HepG2 (cell line): Measurements from ENCODE around the gene CDC42BPG. TPM values are rescaled to one million over a fixed set of nuclear protein-coding genes. Genes with fewer than 3 reads are reported as not detected.

Experiments
- BRF2 ChIP-seq: sonication (generic); formaldehyde crosslinking; IDR thresholded peaks from 2 replicates; pipeline ENCODE4 v1.8.1; 2022; ENCODE audit warnings: mild to moderate bottlenecking, missing genetic modification reagents
- EED ChIP-seq: sonication (generic); formaldehyde crosslinking; IDR thresholded peaks from 2 replicates; pipeline ENCODE4 v1.5.0; 2020; ENCODE audit warnings: mild to moderate bottlenecking, missing genetic modification reagents
- FOXP1 ChIP-seq, 2 experiments: fragments of 450-650 bp in 1 of 2; IDR thresholded peaks; 2 replicates each; pipeline ENCODE4 v1.6.1; 2017 to 2018; ENCODE audit warnings: antibody characterized with exemption in 1 of 2
- HNF1A ChIP-seq, 2 experiments: sonication (generic) in 1 of 2; formaldehyde crosslinking in 1 of 2; IDR thresholded peaks; 2 replicates each; pipeline versions ENCODE4 v1.4.0 to v1.6.1; 2016 to 2020; ENCODE audit warnings: borderline replicate concordance in 1 of 2, low read depth in 1 of 2, mild to moderate bottlenecking in 1 of 2, missing genetic modification reagents in 1 of 2
- HNRNPK ChIP-seq: fragments of 200-400 bp; formaldehyde crosslinking; IDR thresholded peaks from 2 replicates; pipeline ENCODE4 v1.6.1; 2018; ENCODE audit warnings: low read length, low read depth, moderate library complexity, mild to moderate bottlenecking; ENCODE audit not compliant: poor library complexity, severe bottlenecking
- HNRNPL ChIP-seq: fragments of 200-400 bp; formaldehyde crosslinking; IDR thresholded peaks from 2 replicates; pipeline ENCODE4 v1.6.1; 2017; ENCODE audit warnings: mild to moderate bottlenecking, low read depth, low read length
- PHF8 ChIP-seq: sonication (generic); formaldehyde crosslinking; IDR thresholded peaks from 2 replicates; pipeline ENCODE4 v1.5.0; 2020; ENCODE audit warnings: missing genetic modification reagents
- PLSCR1 ChIP-seq: sonication (generic); formaldehyde crosslinking; IDR thresholded peaks from 2 replicates; pipeline ENCODE4 v1.5.0; 2020; ENCODE audit warnings: missing genetic modification reagents, mild to moderate bottlenecking, borderline replicate concordance
- SATB2 ChIP-seq: sonication (generic); formaldehyde crosslinking; IDR thresholded peaks from 2 replicates; pipeline ENCODE4 v1.5.0; 2020; ENCODE audit warnings: missing genetic modification reagents
- SIN3B ChIP-seq: fragments of 150-350 bp; IDR thresholded peaks from 2 replicates; pipeline ENCODE4 v1.6.1; 2014; ENCODE audit warnings: low read length
- TAF15 ChIP-seq: fragments of 200-400 bp; formaldehyde crosslinking; IDR thresholded peaks from one replicate; pipeline ENCODE4 v1.6.1; 2018; ENCODE audit warnings: mild to moderate bottlenecking, low read depth, low read length; ENCODE audit not compliant: poor library complexity, severe bottlenecking
- ZBTB33 ChIP-seq: sonication (generic); formaldehyde crosslinking; IDR thresholded peaks from 2 replicates; pipeline ENCODE4 v1.4.0; 2020; ENCODE audit warnings: missing genetic modification reagents
- ZBTB34 ChIP-seq: sonication (generic); formaldehyde crosslinking; IDR thresholded peaks from 2 replicates; pipeline ENCODE4 v1.8.0; 2022; ENCODE audit warnings: mild to moderate bottlenecking, missing genetic modification reagents
- ZNF121 ChIP-seq: sonication (generic); formaldehyde crosslinking; IDR thresholded peaks from 2 replicates; pipeline ENCODE4 v1.5.0; 2020; ENCODE audit warnings: mild to moderate bottlenecking, missing genetic modification reagents
- ZNF160 ChIP-seq: sonication (generic); formaldehyde crosslinking; IDR thresholded peaks from 2 replicates; pipeline ENCODE4 v1.8.0; 2022; ENCODE audit warnings: mild to moderate bottlenecking, inconsistent platforms, missing genetic modification reagents
- ZNF333 ChIP-seq: sonication (generic); formaldehyde crosslinking; IDR thresholded peaks from 2 replicates; pipeline ENCODE4 v1.4.0; 2020; ENCODE audit warnings: mild to moderate bottlenecking, missing genetic modification reagents, borderline replicate concordance
- ZNF564 ChIP-seq: sonication (generic); formaldehyde crosslinking; IDR thresholded peaks from 2 replicates; pipeline ENCODE4 v1.8.1; 2023; ENCODE audit warnings: mild to moderate bottlenecking, missing genetic modification reagents
- ZNF660 ChIP-seq: sonication (generic); formaldehyde crosslinking; IDR thresholded peaks from 2 replicates; pipeline ENCODE4 v1.5.1; 2020; ENCODE audit warnings: mild to moderate bottlenecking, low read depth, missing genetic modification reagents, borderline replicate concordance
- ZNF792 ChIP-seq: IDR thresholded peaks from 2 replicates; pipeline ENCODE4 v1.6.1; 2016
- polyA plus RNA-seq, 8 experiments: library from polyadenylated mRNA; depleted of rRNA in 3 of 8; stranded (reverse) in 7 of 8; unstranded in 1 of 8; fragments of >200 nt; fragmentation: Illumina TruSeq in 4 of 8; extraction: Trizol in 4 of 8; gene quantifications; 2 replicates each; pipeline versions ENCODE4 v1.2.1 to v1.2.3, GENCODE V29; 2011 to 2016; ENCODE audit warnings: low read depth in 4 of 8, missing spikeins in 1 of 8, mixed read lengths in 1 of 8; ENCODE audit not compliant: insufficient read depth in 1 of 8
- total RNA-seq, 5 experiments: library from RNA; depleted of rRNA; stranded (reverse); fragments of >200 nt; fragmentation: Illumina TruSeq; extraction: Trizol; gene quantifications; 2 replicates each; pipeline ENCODE4 v1.2.3, GENCODE V29; 2016; ENCODE audit warnings: low read depth in 1 of 5

CDC42BPG gene
- total and polyA plus RNA-seq, 2 of the 13 experiments (the other 11 are each of a cell fraction or from before 2014, with no cell fraction given), result 0.55 to 1.4 TPM

- no peak for TF ChIP-seq BRF2
- no peak for TF ChIP-seq EED (CRISPR knock-in tag)
- no peak for TF ChIP-seq HNRNPL
- no peak for TF ChIP-seq ZNF160 (CRISPR knock-in tag)
- TF ChIP-seq HNF1A (IDR thresholded peaks at IDR 0.05; ENCODE audit: low read depth), result no peak
- no peak for TF ChIP-seq HNF1A (CRISPR knock-in tag; IDR thresholded peaks at IDR 0.05; ENCODE audit: borderline replicate concordance)
- TF ChIP-seq ZNF660 (CRISPR knock-in tag), result no peak
- TF ChIP-seq PLSCR1 (CRISPR knock-in tag), result no peak
- TF ChIP-seq SATB2 (CRISPR knock-in tag), result no peak
- no peak for TF ChIP-seq SIN3B
- no peak for TF ChIP-seq ZNF121 (CRISPR knock-in tag)
- TF ChIP-seq ZBTB33, result no peak
- no peak for TF ChIP-seq HNRNPK
- no peak for TF ChIP-seq PHF8 (CRISPR knock-in tag)
- TF ChIP-seq TAF15, result no peak
- TF ChIP-seq ZBTB34, result no peak
- TF ChIP-seq ZNF333 (CRISPR knock-in tag), result no peak
- TF ChIP-seq FOXP1 (IDR thresholded peaks at IDR 0.05), result no peak
- peak; percentile 43; the same call in 1 of the 2 replicates for TF ChIP-seq FOXP1 (CRISPR knock-in tag; IDR thresholded peaks at IDR 0.05)
- peak; percentile 8; the same call in 1 of the 2 replicates for TF ChIP-seq ZNF792 (CRISPR knock-in tag)
- no peak for TF ChIP-seq ZNF564 (CRISPR knock-in tag)
Measured at GRCh38 chr11:64885367-64886286, 41.2 kb upstream of the CDC42BPG start (continued).
